RWPE2 (cell line): Measurements from ENCODE around the gene CDC42BPG.

Source experiments
- ATAC-seq: fragments of 200-7000 bp; cut with Tn5 transposase; 3 replicates; pipeline ENCODE4 v1.9.1; 2021; ENCODE audit warnings: low read depth
- DNase-seq: peaks from one replicate; pipeline ENCODE4 v3.0.0-alpha.2; 2020; ENCODE audit warnings: low spot score
- H3K27ac ChIP-seq: fragments of 450-650 bp; 2 replicates; pipeline ENCODE4 v1.5.1; 2017; ENCODE audit warnings: mild to moderate bottlenecking; ENCODE audit not compliant: poor library complexity, severe bottlenecking
- H3K27me3 ChIP-seq: fragments of 250-450 bp; sonication (Bioruptor Pico); 2 replicates; pipeline ENCODE4 v1.5.1; 2021; ENCODE audit warnings: mild to moderate bottlenecking, moderate library complexity; ENCODE audit not compliant: insufficient read depth, poor library complexity, severe bottlenecking
- H3K36me3 ChIP-seq: fragments of 250-450 bp; sonication (Bioruptor Pico); 2 replicates; pipeline ENCODE4 v1.5.1; 2020; ENCODE audit warnings: low read depth, mild to moderate bottlenecking, moderate library complexity
- H3K4me1 ChIP-seq: fragments of 250-450 bp; sonication (Bioruptor Pico); 2 replicates; pipeline ENCODE4 v1.5.1; 2021; ENCODE audit warnings: mild to moderate bottlenecking, moderate library complexity; ENCODE audit not compliant: insufficient read depth, poor library complexity, severe bottlenecking
- H3K4me3 ChIP-seq: fragments of 250-450 bp; sonication (Bioruptor Pico); 2 replicates; pipeline ENCODE4 v1.5.1; 2021; ENCODE audit warnings: mild to moderate bottlenecking, moderate library complexity; ENCODE audit not compliant: severe bottlenecking
- H3K9me3 ChIP-seq: fragments of 250-450 bp; sonication (Bioruptor Pico); 2 replicates; pipeline ENCODE4 v1.5.1; 2021; ENCODE audit warnings: mild to moderate bottlenecking, moderate library complexity; ENCODE audit not compliant: severe bottlenecking
- TF ChIP-seq, protein P1 (sequence below): fragments of 450-650 bp; IDR thresholded peaks from one replicate; pipeline ENCODE4 v1.5.1; 2017; ENCODE audit warnings: mild to moderate bottlenecking, moderate library complexity; ENCODE audit not compliant: poor library complexity, severe bottlenecking

The CDC42BPG gene

DNA sequence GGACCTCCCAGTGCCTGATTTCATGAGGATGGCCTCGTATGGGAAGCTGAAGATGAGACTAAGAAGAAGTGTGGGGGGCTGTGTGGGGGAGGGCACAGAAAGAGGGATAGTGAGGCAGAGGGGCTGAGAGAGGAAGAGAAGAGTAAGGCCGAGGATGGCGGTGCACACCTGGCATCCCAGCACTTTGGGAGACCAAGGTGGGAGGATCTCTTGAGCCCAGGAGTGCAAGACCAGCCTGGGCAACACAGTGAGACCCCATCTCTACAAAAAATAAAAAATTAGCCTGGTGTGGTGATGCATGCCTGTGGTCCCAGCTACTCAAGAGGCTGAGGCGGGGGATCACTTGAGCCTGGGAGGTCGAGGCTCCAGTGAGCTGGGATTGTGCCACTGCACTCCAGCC lies 47.4 kb upstream of the CDC42BPG start:
- H3K27me3 ChIP-seq = no peaks in the 10 kb centered on the region
- ATAC-seq = no peak
- peaks cover 4% of the 10 kb centered on the region; the same call in 1 of the 2 replicates for H3K36me3 ChIP-seq
- no peak overlapping the region for H3K27ac ChIP-seq
- H3K4me3 ChIP-seq = no peak overlapping the region
- H3K4me1 ChIP-seq = no peaks in the 10 kb centered on the region
- DNase-seq = no peak
- H3K9me3 ChIP-seq = no peaks in the 10 kb centered on the region
- TF ChIP-seq, protein P1, sequence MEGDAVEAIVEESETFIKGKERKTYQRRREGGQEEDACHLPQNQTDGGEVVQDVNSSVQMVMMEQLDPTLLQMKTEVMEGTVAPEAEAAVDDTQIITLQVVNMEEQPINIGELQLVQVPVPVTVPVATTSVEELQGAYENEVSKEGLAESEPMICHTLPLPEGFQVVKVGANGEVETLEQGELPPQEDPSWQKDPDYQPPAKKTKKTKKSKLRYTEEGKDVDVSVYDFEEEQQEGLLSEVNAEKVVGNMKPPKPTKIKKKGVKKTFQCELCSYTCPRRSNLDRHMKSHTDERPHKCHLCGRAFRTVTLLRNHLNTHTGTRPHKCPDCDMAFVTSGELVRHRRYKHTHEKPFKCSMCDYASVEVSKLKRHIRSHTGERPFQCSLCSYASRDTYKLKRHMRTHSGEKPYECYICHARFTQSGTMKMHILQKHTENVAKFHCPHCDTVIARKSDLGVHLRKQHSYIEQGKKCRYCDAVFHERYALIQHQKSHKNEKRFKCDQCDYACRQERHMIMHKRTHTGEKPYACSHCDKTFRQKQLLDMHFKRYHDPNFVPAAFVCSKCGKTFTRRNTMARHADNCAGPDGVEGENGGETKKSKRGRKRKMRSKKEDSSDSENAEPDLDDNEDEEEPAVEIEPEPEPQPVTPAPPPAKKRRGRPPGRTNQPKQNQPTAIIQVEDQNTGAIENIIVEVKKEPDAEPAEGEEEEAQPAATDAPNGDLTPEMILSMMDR = no peak

DNA sequence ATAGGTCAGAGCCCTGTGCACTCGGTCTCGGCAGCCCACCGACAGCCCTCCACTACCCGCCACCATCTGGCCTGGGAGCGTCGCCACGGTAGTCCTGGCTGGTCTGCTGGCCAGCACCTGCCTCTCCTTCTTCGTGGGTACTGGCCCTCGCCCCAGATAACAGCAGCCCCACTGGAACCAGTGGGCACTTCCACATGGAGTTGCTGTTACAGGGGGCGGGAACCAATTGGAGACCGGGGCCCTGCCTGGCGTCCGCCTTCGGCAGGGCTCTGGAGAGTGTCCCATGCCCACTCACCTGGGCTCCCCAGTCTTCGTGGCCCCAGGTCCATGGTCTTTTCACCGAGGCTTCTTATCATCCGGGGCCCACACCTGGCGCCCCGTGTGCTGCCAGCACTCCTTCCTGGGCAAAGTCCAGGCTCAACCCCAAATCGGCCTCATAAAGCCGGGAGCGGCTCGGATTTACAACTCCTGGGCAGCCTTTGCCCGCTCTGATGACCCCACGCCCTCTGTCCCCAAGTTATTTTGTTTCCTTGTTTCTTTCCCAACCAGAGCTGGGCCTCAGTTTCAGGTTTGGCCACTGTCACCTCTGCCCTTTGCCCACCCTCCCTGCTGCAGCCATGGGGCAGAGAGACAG lies 46.9 kb upstream of the CDC42BPG start:
- ATAC-seq (no peak), DNase-seq (no peak)
- TF ChIP-seq, protein P1 = no peak
- Histone ChIP-seq H3K9me3 (no peaks in the 10 kb centered on the region), H3K4me3 (no peak overlapping the region), H3K27ac (no peak overlapping the region), H3K36me3 (peaks cover 4% of the 10 kb centered on the region; the same call in 1 of the 2 replicates), H3K4me1 (peaks cover under 1% of the 10 kb centered on the region), H3K27me3 (no peaks in the 10 kb centered on the region)

- Histone ChIP-seq H3K27ac (no peak overlapping the region), H3K4me1 (peaks cover 8% of the 10 kb centered on the region), H3K27me3 (no peaks in the 10 kb centered on the region), H3K9me3 (no peaks in the 10 kb centered on the region), H3K4me3 (no peak overlapping the region), H3K36me3 (peaks cover 4% of the 10 kb centered on the region; the same call in 1 of the 2 replicates)
- DNase-seq = no peak
- TF ChIP-seq, protein P1 = no peak
- no peak for ATAC-seq
Measured at GRCh38 chr11:64890522-64890939, 46.1 kb upstream of the CDC42BPG start.

GRCh38 chr11:64888729-64889511 lies 44.5 kb upstream of the CDC42BPG start:
- no peaks in the 10 kb centered on the region for H3K36me3 ChIP-seq
- H3K27me3 ChIP-seq = no peaks in the 10 kb centered on the region
- H3K27ac ChIP-seq = no peak overlapping the region
- H3K4me3 ChIP-seq = no peak overlapping the region
- no peak for ATAC-seq
- H3K4me1 ChIP-seq = peaks cover 11% of the 10 kb centered on the region
- TF ChIP-seq, protein P1 = no peak
- no peaks in the 10 kb centered on the region for H3K9me3 ChIP-seq
- no peak for DNase-seq

DNA sequence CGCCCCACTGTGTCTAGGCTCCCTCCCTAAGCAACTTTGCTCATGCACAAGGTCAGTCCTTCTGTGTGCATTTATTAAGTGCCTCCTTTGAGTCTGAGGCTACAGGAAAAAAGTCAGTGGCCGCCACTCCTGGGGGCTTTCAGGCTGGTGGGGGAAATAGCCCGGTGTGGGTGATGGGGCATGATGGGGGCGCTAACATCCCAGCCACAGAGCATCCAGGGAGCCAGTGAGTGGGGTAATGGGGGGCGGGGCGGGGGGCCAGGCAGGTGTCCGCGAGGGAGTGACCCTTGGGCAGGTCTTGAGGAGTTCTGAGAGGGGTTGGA lies 43.9 kb upstream of the CDC42BPG start:
- H3K4me3 ChIP-seq = no peak overlapping the region
- H3K9me3 ChIP-seq = no peaks in the 10 kb centered on the region
- DNase-seq = no peak
- peaks cover 11% of the 10 kb centered on the region for H3K4me1 ChIP-seq
- no peaks in the 10 kb centered on the region for H3K27me3 ChIP-seq
- ATAC-seq = no peak
- TF ChIP-seq, protein P1 = no peak
- H3K36me3 ChIP-seq = no peaks in the 10 kb centered on the region
- no peak overlapping the region for H3K27ac ChIP-seq
